Measurements from ENCODE around the gene RNF125. TPM values are rescaled to one million over a fixed set of nuclear protein-coding genes. Genes with fewer than 3 reads are reported as not detected.

The RNF125 gene
- total and polyA plus RNA-seq, 10 of the 15 experiments (the other 5 are each of a cell fraction or from before 2014, with no cell fraction given) = 0.79 to 3.9 (median 2.9) TPM

DNA sequence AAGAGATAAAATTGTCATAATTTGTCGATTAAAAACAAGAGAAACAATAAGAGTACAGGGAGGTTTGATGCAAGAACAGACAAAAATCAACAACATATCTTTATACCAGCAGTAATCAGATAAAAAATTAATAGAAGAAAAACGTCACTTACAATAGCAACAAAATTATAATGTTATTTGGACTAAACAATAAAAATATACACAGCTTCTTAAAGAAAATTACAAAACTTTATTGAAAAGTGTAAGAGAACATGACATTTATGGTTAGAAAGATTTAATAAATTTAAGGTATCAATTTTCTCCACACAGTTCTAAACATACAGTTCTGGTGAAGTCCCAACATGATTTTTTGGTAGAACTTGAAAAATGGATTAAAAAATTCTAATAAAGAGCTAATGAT lies 85.9 kb downstream of the RNF125 start:
- H3K79me2 ChIP-seq (ENCODE audit: control insufficient read depth, insufficient read depth, low read length) = peaks cover 71% of the 10 kb centered on the region
- DNase-seq (ENCODE audit: low read depth, low spot score) (no peak), FAIRE-seq (no peak), ATAC-seq (no peak)
- H3K27ac ChIP-seq (ENCODE audit: control insufficient read depth, insufficient read depth) = no peak overlapping the region
- H2AFZ ChIP-seq (ENCODE audit: control insufficient read depth, low read depth, low read length) = no peak overlapping the region
- intact Hi-C loops (cut with micrococcal nuclease; ENCODE audit: unreplicated experiment) (no loop called here), in situ Hi-C loops (cut with MboI) (no loop called here)
- H3K9ac ChIP-seq (ENCODE audit: control insufficient read depth, insufficient read depth, low read length) = no peak overlapping the region
- H3K4me3 ChIP-seq = no peak overlapping the region
- TF ChIP-seq, protein P1, sequence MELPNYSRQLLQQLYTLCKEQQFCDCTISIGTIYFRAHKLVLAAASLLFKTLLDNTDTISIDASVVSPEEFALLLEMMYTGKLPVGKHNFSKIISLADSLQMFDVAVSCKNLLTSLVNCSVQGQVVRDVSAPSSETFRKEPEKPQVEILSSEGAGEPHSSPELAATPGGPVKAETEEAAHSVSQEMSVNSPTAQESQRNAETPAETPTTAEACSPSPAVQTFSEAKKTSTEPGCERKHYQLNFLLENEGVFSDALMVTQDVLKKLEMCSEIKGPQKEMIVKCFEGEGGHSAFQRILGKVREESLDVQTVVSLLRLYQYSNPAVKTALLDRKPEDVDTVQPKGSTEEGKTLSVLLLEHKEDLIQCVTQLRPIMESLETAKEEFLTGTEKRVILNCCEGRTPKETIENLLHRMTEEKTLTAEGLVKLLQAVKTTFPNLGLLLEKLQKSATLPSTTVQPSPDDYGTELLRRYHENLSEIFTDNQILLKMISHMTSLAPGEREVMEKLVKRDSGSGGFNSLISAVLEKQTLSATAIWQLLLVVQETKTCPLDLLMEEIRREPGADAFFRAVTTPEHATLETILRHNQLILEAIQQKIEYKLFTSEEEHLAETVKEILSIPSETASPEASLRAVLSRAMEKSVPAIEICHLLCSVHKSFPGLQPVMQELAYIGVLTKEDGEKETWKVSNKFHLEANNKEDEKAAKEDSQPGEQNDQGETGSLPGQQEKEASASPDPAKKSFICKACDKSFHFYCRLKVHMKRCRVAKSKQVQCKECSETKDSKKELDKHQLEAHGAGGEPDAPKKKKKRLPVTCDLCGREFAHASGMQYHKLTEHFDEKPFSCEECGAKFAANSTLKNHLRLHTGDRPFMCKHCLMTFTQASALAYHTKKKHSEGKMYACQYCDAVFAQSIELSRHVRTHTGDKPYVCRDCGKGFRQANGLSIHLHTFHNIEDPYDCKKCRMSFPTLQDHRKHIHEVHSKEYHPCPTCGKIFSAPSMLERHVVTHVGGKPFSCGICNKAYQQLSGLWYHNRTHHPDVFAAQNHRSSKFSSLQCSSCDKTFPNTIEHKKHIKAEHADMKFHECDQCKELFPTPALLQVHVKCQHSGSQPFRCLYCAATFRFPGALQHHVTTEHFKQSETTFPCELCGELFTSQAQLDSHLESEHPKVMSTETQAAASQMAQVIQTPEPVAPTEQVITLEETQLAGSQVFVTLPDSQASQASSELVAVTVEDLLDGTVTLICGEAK (IDR thresholded peaks at IDR 0.05; ENCODE audit: borderline replicate concordance) = peak; percentile 66
- TF ChIP-seq, protein P2, sequence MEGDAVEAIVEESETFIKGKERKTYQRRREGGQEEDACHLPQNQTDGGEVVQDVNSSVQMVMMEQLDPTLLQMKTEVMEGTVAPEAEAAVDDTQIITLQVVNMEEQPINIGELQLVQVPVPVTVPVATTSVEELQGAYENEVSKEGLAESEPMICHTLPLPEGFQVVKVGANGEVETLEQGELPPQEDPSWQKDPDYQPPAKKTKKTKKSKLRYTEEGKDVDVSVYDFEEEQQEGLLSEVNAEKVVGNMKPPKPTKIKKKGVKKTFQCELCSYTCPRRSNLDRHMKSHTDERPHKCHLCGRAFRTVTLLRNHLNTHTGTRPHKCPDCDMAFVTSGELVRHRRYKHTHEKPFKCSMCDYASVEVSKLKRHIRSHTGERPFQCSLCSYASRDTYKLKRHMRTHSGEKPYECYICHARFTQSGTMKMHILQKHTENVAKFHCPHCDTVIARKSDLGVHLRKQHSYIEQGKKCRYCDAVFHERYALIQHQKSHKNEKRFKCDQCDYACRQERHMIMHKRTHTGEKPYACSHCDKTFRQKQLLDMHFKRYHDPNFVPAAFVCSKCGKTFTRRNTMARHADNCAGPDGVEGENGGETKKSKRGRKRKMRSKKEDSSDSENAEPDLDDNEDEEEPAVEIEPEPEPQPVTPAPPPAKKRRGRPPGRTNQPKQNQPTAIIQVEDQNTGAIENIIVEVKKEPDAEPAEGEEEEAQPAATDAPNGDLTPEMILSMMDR (IDR thresholded peaks at IDR 0.05 in 2 of 3, conservative IDR thresholded peaks at IDR 0.05 in 1 of 3; ENCODE audit: control insufficient read depth in 2 of 3, extremely low read depth in 1 of 3, insufficient read depth in 1 of 3, low read depth in 3 of 3, low read length in 3 of 3) = no peak
- TF ChIP-seq, protein P3, sequence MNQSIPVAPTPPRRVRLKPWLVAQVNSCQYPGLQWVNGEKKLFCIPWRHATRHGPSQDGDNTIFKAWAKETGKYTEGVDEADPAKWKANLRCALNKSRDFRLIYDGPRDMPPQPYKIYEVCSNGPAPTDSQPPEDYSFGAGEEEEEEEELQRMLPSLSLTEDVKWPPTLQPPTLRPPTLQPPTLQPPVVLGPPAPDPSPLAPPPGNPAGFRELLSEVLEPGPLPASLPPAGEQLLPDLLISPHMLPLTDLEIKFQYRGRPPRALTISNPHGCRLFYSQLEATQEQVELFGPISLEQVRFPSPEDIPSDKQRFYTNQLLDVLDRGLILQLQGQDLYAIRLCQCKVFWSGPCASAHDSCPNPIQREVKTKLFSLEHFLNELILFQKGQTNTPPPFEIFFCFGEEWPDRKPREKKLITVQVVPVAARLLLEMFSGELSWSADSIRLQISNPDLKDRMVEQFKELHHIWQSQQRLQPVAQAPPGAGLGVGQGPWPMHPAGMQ (IDR thresholded peaks at IDR 0.05; ENCODE audit: borderline replicate concordance) = no peak
- TF ChIP-seq JUND (IDR thresholded peaks at IDR 0.05; ENCODE audit: low read depth, low read length) = no peak
- no peak overlapping the region for H3K4me2 ChIP-seq (ENCODE audit: control insufficient read depth, insufficient read depth)
- CTCF ChIA-PET = interaction anchor here (0.6 to 1.0 kb wide), 2 partner anchors 9 to 31 kb away, joined by 3 read pairs; no protein-coding TSS in a partner anchor
- H3K4me1 ChIP-seq (ENCODE audit: control insufficient read depth, insufficient read depth, low read length) = no peaks in the 10 kb centered on the region
- peaks cover 1 to 11% of the 10 kb centered on the region in 2 experiments for H3K36me3 ChIP-seq (ENCODE audit: control insufficient read depth in 2 of 2, insufficient read depth in 2 of 2, low read length in 1 of 2)
- SMC1A ChIA-PET (ENCODE audit: uncharacterized antibody, unreplicated experiment) = interaction anchor here (2.7 kb wide), 1 partner anchor 8 kb away, joined by 10 read pairs; no protein-coding TSS in a partner anchor
- no peaks in the 10 kb centered on the region; the same call in 1 of the 3 replicates for H3K9me3 ChIP-seq (replicated peaks; ENCODE audit: control insufficient read depth, insufficient read depth, low read length)
- BruUV-seq (replicated peaks) = no TSS peak
- POLR2A ChIA-PET = interaction anchor here (0.6 kb wide), 1 partner anchor 9 kb away, joined by 3 read pairs; no protein-coding TSS in a partner anchor
- RAD21 ChIA-PET (ENCODE audit: unreplicated experiment) = no interaction called here
- WGBS (ENCODE audit: insufficient coverage, insufficient replicate concordance, low lambda C conversion rate, missing lambda C conversion rate) = 94% methylated on average over 2 of the region's 2 CpGs
- no peaks in the 10 kb centered on the region; the same call in 1 of the 2 replicates for H4K20me1 ChIP-seq (ENCODE audit: control insufficient read depth, insufficient read depth)
- H3K27me3 ChIP-seq (replicated peaks in 1 of 2; ENCODE audit: control insufficient read depth in 2 of 2, insufficient read depth in 2 of 2, low read length in 1 of 2) = no peaks in the 10 kb centered on the region

All from GM12878 (cell line).